ENCODE measurements around the gene TYSND1. TPM values are rescaled to one million over a fixed set of nuclear protein-coding genes. Genes with fewer than 3 reads are reported as not detected.

TYSND1 gene
- total and polyA plus RNA-seq, 5 donors from 2014 or later, result 15.0 to 28.1 (median 17.3) TPM

DNA sequence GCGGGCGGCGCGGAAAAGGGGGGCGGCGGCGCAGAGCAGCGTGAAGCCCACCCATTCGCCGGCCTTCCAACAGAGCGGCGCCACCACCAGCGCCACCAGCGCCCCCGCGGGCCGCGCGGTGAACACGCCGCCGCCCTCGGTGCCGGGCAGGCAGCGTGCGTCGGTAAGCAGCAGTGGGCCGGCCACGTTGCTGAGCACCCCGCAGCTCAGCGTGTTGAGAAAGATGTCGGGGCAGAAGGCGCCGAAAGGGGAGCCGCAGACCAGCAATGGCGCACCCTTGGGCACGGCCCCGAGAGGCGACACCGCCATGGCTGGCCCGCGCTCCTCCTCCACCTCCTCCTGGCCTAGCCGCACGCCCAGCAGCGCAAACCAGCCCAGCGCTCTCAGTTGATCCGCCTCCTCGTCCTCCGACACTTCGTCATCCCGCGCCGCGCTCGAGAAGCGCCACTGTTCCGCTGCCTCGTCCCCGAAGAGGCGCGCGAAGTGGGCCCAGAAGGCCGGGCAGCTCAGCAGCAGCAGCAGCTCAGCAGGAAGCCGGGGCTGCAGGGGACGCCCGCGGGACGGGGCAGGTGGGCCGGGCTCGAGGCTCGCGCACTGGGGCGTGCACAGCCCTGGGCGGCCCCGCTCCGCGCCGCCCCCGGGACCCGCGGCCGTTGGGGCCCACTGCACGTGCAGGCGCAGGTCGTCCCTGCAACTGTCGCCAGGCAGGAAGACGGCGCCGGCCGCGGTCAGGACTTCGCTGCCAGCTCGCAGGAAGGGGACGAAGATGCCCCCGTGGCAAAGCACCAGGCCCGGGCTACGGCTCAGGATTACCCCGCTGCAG, 623 bp downstream of the TYSND1 start:
- Mint-ChIP-seq H3K27ac (peak overlapping the region; percentile 80 to 97 (median 85)), H3K36me3 (peaks cover 7% of the 10 kb centered on the region), H3K27me3 (no peaks in the 10 kb centered on the region), H3K4me3 (peak overlapping the region; percentile 91 to 98 (median 94)), H3K9me3 (no peaks in the 10 kb centered on the region), H3K4me1 (peaks cover 5 to 43% (median 33%) of the 10 kb centered on the region in 4 donors)
- Histone ChIP-seq H3K36me3 (ENCODE audit: control insufficient read depth, insufficient read depth, low read length) (peaks cover 9% of the 10 kb centered on the region), H3K4me1 (ENCODE audit: control insufficient read depth, insufficient read depth, low read length, poor library complexity, severe bottlenecking) (peaks cover 21% of the 10 kb centered on the region), H3K4me3 (ENCODE audit: low read depth, low read length) (peak overlapping the region; percentile 81), H3K27ac (ENCODE audit: insufficient read depth, low read length, poor library complexity, severe bottlenecking) (peak overlapping the region; percentile 89), H3K27me3 (ENCODE audit: control insufficient read depth, insufficient read depth, low read length) (no peaks in the 10 kb centered on the region), H3K9me3 (ENCODE audit: control insufficient read depth in 2 of 2, low read length in 2 of 2) (no peaks in the 10 kb centered on the region)
- ATAC-seq (ENCODE audit: low read depth in 2 of 2) (peak; percentile 62 to 66), DNase-seq (peak; percentile 68 to 81 (median 80))

DNA sequence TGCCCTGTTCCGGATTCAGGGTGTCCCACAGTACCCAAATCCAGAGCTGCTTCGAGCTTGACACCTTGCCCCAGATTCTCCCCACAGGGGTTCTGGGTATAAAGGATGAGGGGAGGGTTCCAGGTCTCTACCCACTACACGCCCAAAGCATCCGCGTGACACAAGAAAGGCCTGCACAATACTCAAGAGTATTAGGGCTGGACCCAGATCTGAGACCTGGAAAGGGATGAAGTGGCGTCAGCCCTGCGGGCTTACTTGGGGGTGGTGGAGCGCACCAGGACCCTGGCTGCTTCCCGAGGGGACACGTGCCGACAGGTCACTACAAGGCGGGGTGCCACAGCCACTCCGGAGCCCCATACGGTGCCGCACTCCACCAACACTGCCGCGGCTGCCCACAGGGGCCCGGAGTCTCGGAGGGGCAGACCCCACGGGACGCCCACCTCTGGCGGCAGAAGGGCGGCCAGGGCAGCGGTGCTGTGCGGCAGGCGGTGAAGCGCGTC, 1.3 kb downstream of the TYSND1 start:
- Histone ChIP-seq H3K4me1 (ENCODE audit: control insufficient read depth, insufficient read depth, low read length, poor library complexity, severe bottlenecking) (peaks cover 21% of the 10 kb centered on the region), H3K27me3 (ENCODE audit: control insufficient read depth, insufficient read depth, low read length) (no peaks in the 10 kb centered on the region), H3K4me3 (ENCODE audit: low read depth, low read length) (peak overlapping the region; percentile 71), H3K27ac (ENCODE audit: insufficient read depth, low read length, poor library complexity, severe bottlenecking) (peak overlapping the region; percentile 89), H3K36me3 (ENCODE audit: control insufficient read depth, insufficient read depth, low read length) (peaks cover 2% of the 10 kb centered on the region), H3K9me3 (ENCODE audit: control insufficient read depth in 2 of 2, low read length in 2 of 2) (no peaks in the 10 kb centered on the region)
- Mint-ChIP-seq H3K36me3 (peaks cover 7% of the 10 kb centered on the region), H3K27me3 (no peaks in the 10 kb centered on the region), H3K4me1 (peaks cover 5 to 46% (median 34%) of the 10 kb centered on the region in 4 donors), H3K9me3 (no peaks in the 10 kb centered on the region), H3K4me3 (peak overlapping the region; percentile 80 to 96 (median 87)), H3K27ac (peak overlapping the region in 2 of 3 donors; percentile 85 to 97)
- DNase-seq, result peak in 1 of 3 donors; percentile 20
- ATAC-seq (ENCODE audit: low read depth in 2 of 2), result peak in 1 of 2 donors; percentile 1

DNA sequence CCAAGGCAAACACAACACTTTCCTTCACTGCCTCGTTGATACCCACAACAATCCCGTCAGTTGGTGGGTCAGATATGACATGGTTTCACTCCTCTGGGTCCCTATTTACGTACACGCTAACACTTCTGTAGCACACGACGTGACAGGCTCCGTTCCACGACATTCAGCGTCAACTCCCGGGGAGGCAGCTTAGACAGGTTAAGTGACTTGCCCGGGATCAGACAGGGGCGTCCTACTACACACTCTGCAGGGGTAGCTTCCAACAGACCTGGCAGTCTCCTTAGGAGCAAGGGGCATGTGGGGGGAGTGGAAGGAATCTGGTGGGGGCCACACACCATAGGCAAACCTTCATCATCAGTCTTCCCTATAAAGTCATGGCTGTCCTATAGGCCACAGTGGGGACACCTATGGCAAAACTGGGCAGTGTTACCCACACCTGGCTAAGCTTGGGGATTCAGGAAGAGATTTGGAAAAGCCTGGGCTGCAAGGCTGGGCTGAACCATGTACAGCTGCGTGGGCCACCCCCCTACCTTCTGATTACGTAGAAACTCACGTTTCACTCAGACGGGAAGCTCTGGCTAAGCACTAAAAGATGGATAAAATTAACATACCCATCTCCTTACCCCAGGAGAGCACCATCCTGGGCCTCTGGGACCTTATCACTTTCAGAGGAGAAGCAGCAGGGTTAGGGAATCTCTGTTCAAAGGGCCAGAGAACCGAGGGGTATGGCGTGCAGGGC, 2.0 kb downstream of the TYSND1 start:
- Mint-ChIP-seq H3K27me3 (no peaks in the 10 kb centered on the region), H3K36me3 (peaks cover under 1% of the 10 kb centered on the region), H3K4me1 (peaks cover 5 to 46% (median 29%) of the 10 kb centered on the region in 4 donors), H3K9me3 (no peaks in the 10 kb centered on the region), H3K4me3 (peak overlapping the region; percentile 80 to 96 (median 87)), H3K27ac (peak overlapping the region in 2 of 3 donors; percentile 85 to 97)
- Histone ChIP-seq H3K27me3 (ENCODE audit: control insufficient read depth, insufficient read depth, low read length) (no peaks in the 10 kb centered on the region), H3K4me1 (ENCODE audit: control insufficient read depth, insufficient read depth, low read length, poor library complexity, severe bottlenecking) (peaks cover 21% of the 10 kb centered on the region), H3K4me3 (ENCODE audit: low read depth, low read length) (peak overlapping the region; percentile 71), H3K9me3 (ENCODE audit: control insufficient read depth in 2 of 2, low read length in 2 of 2) (no peaks in the 10 kb centered on the region), H3K27ac (ENCODE audit: insufficient read depth, low read length, poor library complexity, severe bottlenecking) (peak overlapping the region; percentile 89), H3K36me3 (ENCODE audit: control insufficient read depth, insufficient read depth, low read length) (peaks cover 3% of the 10 kb centered on the region)
- no peak for DNase-seq
- ATAC-seq (ENCODE audit: low read depth in 2 of 2), result no peak

DNA sequence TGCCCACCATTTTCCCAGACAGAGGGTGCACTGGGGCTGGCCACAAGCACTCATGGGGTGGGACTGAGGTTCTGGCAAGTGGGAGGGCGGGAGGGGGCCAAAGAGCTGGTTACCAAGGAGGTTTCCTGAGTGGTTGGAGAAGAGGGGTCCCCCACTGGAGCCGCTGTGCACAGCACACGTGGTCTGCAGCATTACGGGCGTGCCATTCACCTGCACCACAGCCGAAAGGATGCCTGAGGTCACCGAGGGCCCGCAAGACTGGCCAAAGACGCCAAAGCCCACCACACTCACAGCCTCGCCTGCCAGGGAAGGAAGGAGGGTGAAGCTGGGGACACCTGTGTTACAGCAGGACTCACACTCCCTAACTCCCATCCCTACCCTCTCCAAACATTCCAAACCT, 3.9 kb downstream of the TYSND1 start:
- peaks cover 6% of the 10 kb centered on the region for H3K36me3 ChIP-seq (ENCODE audit: control insufficient read depth, insufficient read depth, low read length)
- H3K4me1 Mint-ChIP-seq, result peaks cover 5 to 43% (median 30%) of the 10 kb centered on the region in 4 donors
- H3K27me3 ChIP-seq (ENCODE audit: control insufficient read depth, insufficient read depth, low read length), result no peaks in the 10 kb centered on the region
- DNase-seq (no peak), ATAC-seq (ENCODE audit: low read depth in 2 of 2) (no peak)
- H3K9me3 Mint-ChIP-seq, result no peaks in the 10 kb centered on the region
- no peaks in the 10 kb centered on the region for H3K36me3 Mint-ChIP-seq
- no peaks in the 10 kb centered on the region for H3K27me3 Mint-ChIP-seq
- no peak overlapping the region for H3K27ac ChIP-seq (ENCODE audit: insufficient read depth, low read length, poor library complexity, severe bottlenecking)
- peak overlapping the region in 1 of 3 donors; percentile 78 for H3K27ac Mint-ChIP-seq
- H3K4me1 ChIP-seq (ENCODE audit: control insufficient read depth, insufficient read depth, low read length, poor library complexity, severe bottlenecking), result peaks cover 21% of the 10 kb centered on the region
- no peak overlapping the region for H3K4me3 ChIP-seq (ENCODE audit: low read depth, low read length)
- no peaks in the 10 kb centered on the region for H3K9me3 ChIP-seq (ENCODE audit: control insufficient read depth in 2 of 2, low read length in 2 of 2)
- peak overlapping the region in 2 of 4 donors; percentile 54 for H3K4me3 Mint-ChIP-seq

DNA sequence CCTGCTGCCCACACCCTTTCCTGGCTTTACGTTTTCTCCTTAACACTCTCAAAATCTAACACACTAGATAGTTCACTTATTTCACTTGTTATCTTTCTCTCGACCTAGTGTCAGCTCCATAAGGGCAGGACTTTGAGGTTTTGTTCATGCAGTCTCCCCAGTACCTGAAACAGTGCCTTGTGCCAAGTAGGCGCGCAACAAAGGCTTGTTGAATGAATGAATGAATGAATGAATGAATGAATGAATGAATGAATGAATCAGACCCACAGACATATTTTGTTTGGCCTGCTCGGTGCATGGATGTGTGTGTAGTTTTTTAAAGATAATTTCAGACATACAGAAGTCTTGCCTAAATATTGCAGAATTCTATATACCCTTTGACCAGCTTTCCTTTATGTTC, 6.2 kb downstream of the TYSND1 start:
- Histone ChIP-seq H3K9me3 (ENCODE audit: control insufficient read depth in 2 of 2, low read length in 2 of 2) (no peaks in the 10 kb centered on the region), H3K4me1 (ENCODE audit: control insufficient read depth, insufficient read depth, low read length, poor library complexity, severe bottlenecking) (peaks cover 13% of the 10 kb centered on the region), H3K27ac (ENCODE audit: insufficient read depth, low read length, poor library complexity, severe bottlenecking) (no peak overlapping the region), H3K27me3 (ENCODE audit: control insufficient read depth, insufficient read depth, low read length) (no peaks in the 10 kb centered on the region), H3K36me3 (ENCODE audit: control insufficient read depth, insufficient read depth, low read length) (peaks cover 6% of the 10 kb centered on the region), H3K4me3 (ENCODE audit: low read depth, low read length) (no peak overlapping the region)
- no peaks in the 10 kb centered on the region for H3K36me3 Mint-ChIP-seq
- DNase-seq (no peak), ATAC-seq (ENCODE audit: low read depth in 2 of 2) (no peak)
- no peak overlapping the region for H3K27ac Mint-ChIP-seq
- peaks cover 5 to 37% (median 29%) of the 10 kb centered on the region in 4 donors for H3K4me1 Mint-ChIP-seq
- H3K27me3 Mint-ChIP-seq, result no peaks in the 10 kb centered on the region
- no peaks in the 10 kb centered on the region for H3K9me3 Mint-ChIP-seq
- H3K4me3 Mint-ChIP-seq, result peak overlapping the region in 1 of 4 donors; percentile 57

DNA sequence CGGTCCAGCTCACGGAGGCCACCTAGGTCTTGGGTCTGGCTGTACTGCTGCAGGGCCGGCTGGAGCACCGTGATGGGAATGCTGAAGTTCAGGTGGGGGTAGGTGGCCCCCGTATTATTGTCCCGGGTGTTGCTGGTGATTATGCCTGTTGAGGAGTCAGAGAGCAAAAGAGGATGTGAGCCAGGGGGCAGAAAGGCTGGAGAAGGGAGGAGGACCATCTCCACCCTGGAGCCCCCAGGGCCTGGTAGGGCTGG, 6.6 kb downstream of the TYSND1 start:
- Mint-ChIP-seq H3K4me3 (no peak overlapping the region), H3K36me3 (no peaks in the 10 kb centered on the region), H3K9me3 (no peaks in the 10 kb centered on the region), H3K27me3 (no peaks in the 10 kb centered on the region), H3K27ac (no peak overlapping the region), H3K4me1 (peaks cover 5 to 34% (median 30%) of the 10 kb centered on the region in 4 donors)
- H3K4me1 ChIP-seq (ENCODE audit: control insufficient read depth, insufficient read depth, low read length, poor library complexity, severe bottlenecking), result peaks cover 9% of the 10 kb centered on the region
- H3K27me3 ChIP-seq (ENCODE audit: control insufficient read depth, insufficient read depth, low read length), result no peaks in the 10 kb centered on the region
- H3K9me3 ChIP-seq (ENCODE audit: control insufficient read depth in 2 of 2, low read length in 2 of 2), result no peaks in the 10 kb centered on the region
- no peak overlapping the region for H3K4me3 ChIP-seq (ENCODE audit: low read depth, low read length)
- no peak for ATAC-seq (ENCODE audit: low read depth in 2 of 2)
- no peak for DNase-seq
- no peak overlapping the region for H3K27ac ChIP-seq (ENCODE audit: insufficient read depth, low read length, poor library complexity, severe bottlenecking)
- peaks cover 6% of the 10 kb centered on the region for H3K36me3 ChIP-seq (ENCODE audit: control insufficient read depth, insufficient read depth, low read length)

DNA sequence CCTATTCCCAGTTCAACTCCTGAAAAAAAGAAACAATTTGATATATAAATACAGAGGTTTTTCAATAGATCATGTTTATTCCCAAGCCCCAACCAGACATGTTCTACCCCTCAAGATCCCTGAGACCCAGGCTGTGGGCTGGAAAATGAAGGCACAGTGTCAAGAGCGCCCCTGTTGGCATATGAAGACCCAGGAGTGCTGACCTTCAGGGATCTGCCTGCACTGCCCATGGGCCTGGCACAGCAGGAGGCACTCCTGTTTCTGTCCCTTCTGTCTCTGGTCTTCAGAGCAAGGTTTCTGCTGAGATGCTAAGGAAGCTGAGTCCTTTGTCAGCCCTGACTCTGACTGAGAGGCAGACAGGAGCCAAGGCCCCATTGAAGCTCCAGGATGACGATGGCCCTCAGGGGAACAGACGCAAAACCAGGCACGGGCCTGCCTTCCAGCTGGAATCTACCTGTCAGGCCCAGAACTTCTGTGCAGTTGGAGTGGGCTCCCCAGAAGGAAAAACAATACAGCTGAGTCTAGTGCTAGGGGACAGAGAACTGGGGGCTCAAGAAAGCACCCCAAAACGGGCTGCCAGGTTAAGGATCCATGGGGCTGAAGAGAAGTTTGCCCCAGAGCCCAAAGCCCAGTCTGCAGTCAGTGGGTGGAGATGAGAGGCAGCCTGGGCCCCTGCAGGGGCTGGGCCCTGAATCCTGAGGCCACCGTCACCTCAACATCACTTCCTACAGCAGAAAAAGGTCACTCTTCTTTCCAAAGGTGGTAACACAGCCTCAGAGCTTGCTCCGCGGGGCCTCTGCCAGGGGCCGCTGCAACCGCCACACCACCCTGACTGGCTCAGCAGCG, 7.1 kb downstream of the TYSND1 start:
- peaks cover 6% of the 10 kb centered on the region for H3K36me3 ChIP-seq (ENCODE audit: control insufficient read depth, insufficient read depth, low read length)
- peaks cover 4% of the 10 kb centered on the region for H3K4me1 ChIP-seq (ENCODE audit: control insufficient read depth, insufficient read depth, low read length, poor library complexity, severe bottlenecking)
- DNase-seq (no peak), ATAC-seq (ENCODE audit: low read depth in 2 of 2) (no peak)
- Mint-ChIP-seq H3K9me3 (no peaks in the 10 kb centered on the region), H3K4me3 (no peak overlapping the region), H3K27ac (peak overlapping the region in 1 of 3 donors; percentile 56), H3K36me3 (no peaks in the 10 kb centered on the region), H3K27me3 (no peaks in the 10 kb centered on the region), H3K4me1 (peaks cover 5 to 28% (median 27%) of the 10 kb centered on the region in 4 donors)
- H3K9me3 ChIP-seq (ENCODE audit: control insufficient read depth in 2 of 2, low read length in 2 of 2), result no peaks in the 10 kb centered on the region
- H3K27ac ChIP-seq (ENCODE audit: insufficient read depth, low read length, poor library complexity, severe bottlenecking), result no peak overlapping the region
- no peak overlapping the region for H3K4me3 ChIP-seq (ENCODE audit: low read depth, low read length)
- no peaks in the 10 kb centered on the region for H3K27me3 ChIP-seq (ENCODE audit: control insufficient read depth, insufficient read depth, low read length)
